Endothelial cell of umbilical vein (primary cell): Measurements from ENCODE around the gene SPAG16.

ENCODE experiments used
- JUN ChIP-seq: IDR thresholded peaks from 2 replicates; pipeline ENCODE4 v1.6.1; 2011; ENCODE audit warnings: borderline replicate concordance, low read depth; ENCODE audit not compliant: insufficient read length, insufficient read depth
- TF ChIP-seq, protein P1 (sequence below), 2 donors: IDR thresholded peaks; 1 replicate in 1 of 2; 2 replicates in 1 of 2; pipeline ENCODE4 v1.5.1; 2011; ENCODE audit warnings: low read length in 2 of 2, mild to moderate bottlenecking in 2 of 2, moderate library complexity in 2 of 2, control low read depth in 1 of 2, inconsistent platforms in 1 of 2, low read depth in 1 of 2; ENCODE audit not compliant: insufficient read depth in 1 of 2; ENCODE audit errors: extremely low read depth in 1 of 2
- TF ChIP-seq, protein P2 (sequence below): IDR thresholded peaks from 2 replicates; pipeline ENCODE4 v1.6.1; 2011; ENCODE audit not compliant: insufficient read depth, insufficient read length

DNA sequence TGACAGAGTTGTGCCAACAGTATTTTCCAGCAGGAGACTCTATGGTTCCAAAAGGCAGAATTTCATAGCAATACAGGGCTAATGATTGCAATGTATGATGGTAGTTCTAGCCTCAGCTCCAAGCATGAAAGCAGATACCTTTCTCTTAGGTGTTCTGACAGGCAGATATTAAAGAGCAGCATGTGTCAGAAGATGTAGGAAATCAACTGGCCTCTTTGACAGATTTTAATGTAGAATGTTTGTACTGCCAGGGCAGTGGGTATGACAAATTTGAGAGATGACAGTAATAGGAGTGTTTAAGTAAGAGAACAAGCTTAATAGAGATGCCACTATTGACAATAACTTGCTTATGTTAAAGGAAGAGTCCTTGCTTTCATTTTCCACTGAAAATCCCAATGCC, 1105.1 kb downstream of the SPAG16 start:
- TF ChIP-seq, protein P1, sequence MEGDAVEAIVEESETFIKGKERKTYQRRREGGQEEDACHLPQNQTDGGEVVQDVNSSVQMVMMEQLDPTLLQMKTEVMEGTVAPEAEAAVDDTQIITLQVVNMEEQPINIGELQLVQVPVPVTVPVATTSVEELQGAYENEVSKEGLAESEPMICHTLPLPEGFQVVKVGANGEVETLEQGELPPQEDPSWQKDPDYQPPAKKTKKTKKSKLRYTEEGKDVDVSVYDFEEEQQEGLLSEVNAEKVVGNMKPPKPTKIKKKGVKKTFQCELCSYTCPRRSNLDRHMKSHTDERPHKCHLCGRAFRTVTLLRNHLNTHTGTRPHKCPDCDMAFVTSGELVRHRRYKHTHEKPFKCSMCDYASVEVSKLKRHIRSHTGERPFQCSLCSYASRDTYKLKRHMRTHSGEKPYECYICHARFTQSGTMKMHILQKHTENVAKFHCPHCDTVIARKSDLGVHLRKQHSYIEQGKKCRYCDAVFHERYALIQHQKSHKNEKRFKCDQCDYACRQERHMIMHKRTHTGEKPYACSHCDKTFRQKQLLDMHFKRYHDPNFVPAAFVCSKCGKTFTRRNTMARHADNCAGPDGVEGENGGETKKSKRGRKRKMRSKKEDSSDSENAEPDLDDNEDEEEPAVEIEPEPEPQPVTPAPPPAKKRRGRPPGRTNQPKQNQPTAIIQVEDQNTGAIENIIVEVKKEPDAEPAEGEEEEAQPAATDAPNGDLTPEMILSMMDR (IDR thresholded peaks at IDR 0.05; ENCODE audit: extremely low read depth in 1 of 2, insufficient read depth in 1 of 2, low read depth in 1 of 2, low read length in 2 of 2), result no peak
- TF ChIP-seq, protein P2, sequence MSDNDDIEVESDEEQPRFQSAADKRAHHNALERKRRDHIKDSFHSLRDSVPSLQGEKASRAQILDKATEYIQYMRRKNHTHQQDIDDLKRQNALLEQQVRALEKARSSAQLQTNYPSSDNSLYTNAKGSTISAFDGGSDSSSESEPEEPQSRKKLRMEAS, result no peak
- TF ChIP-seq JUN, result no peak
